ENCODE measurements around the gene IFNA1.
A peak's percentile ranks its signal among the peaks of the same experiment; 100 is the strongest.
"Not testable (repeated sequence)": the region's sequence is repeated elsewhere in the genome, so short reads cannot be mapped to it uniquely, and the experiment has no call there.

Gene IFNA1

GRCh38 chr9:21428235-21428634 lies 12.0 kb upstream of the IFNA1 start:
- H3K27me3 Mint-ChIP-seq: peaks cover 28% of the 10 kb centered on the region
- no peak overlapping the region for H3K27ac Mint-ChIP-seq
- no peak for DNase-seq
- H3K4me3 Mint-ChIP-seq: no peak overlapping the region
- H3K36me3 Mint-ChIP-seq (ENCODE audit: low read depth): no peaks in the 10 kb centered on the region
- no peaks in the 10 kb centered on the region for H3K4me1 Mint-ChIP-seq (ENCODE audit: low read depth)
- H3K9me3 Mint-ChIP-seq: no peaks in the 10 kb centered on the region

GRCh38 chr9:21429191-21429590 lies 11.0 kb upstream of the IFNA1 start:
- no peaks in the 10 kb centered on the region for H3K4me1 Mint-ChIP-seq (ENCODE audit: low read depth)
- H3K27me3 Mint-ChIP-seq: peaks cover 35% of the 10 kb centered on the region
- no peak overlapping the region for H3K27ac Mint-ChIP-seq
- no peaks in the 10 kb centered on the region for H3K9me3 Mint-ChIP-seq
- DNase-seq: no peak
- H3K36me3 Mint-ChIP-seq (ENCODE audit: low read depth): no peaks in the 10 kb centered on the region
- no peak overlapping the region for H3K4me3 Mint-ChIP-seq

- Mint-ChIP-seq H3K27ac (no peak overlapping the region), H3K4me3 (no peak overlapping the region), H3K27me3 (peaks cover 35% of the 10 kb centered on the region), H3K4me1 (ENCODE audit: low read depth) (no peaks in the 10 kb centered on the region), H3K36me3 (ENCODE audit: low read depth) (no peaks in the 10 kb centered on the region), H3K9me3 (no peaks in the 10 kb centered on the region)
- no peak for DNase-seq
Observed at GRCh38 chr9:21432672-21433425, 7.4 kb upstream of the IFNA1 start.

DNA sequence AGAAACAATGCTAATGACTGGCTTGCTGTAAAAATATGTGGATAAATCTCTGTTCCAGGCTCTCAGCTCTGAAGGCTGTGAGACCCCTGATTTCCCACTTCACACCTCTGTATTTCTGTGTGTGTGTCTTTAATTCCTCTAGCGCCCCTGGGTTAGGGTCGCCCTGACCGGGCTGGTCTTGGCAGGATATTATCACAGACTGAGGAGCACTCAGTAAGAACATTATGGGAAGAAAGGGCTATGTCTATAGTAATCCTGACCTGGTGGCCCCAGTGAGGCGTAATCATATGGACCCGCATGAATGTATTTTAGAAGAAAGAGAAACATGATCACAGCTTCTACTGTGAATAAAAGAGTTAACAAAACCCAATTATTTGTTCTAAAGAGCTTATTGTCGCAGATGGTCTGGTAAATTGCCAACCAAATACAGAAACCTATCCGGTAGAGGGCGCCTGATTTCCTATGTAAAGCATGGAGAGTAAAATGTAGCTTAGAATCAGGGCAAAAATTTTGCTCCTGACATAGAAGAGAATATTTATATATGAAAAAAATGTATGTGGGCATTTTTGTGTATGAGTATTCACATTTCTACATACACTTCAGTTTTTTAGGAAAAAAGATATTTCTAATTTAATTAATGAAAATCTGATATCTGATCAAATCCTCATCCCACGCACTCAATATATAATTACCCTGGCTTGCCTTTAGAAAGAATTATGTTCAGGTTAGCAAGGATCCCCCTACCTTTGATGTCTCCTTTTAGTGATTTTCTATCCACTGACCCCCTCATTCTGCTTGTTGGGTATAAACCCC lies 5.8 kb upstream of the IFNA1 start:
- H3K4me1 Mint-ChIP-seq (ENCODE audit: low read depth): no peaks in the 10 kb centered on the region
- H3K36me3 Mint-ChIP-seq (ENCODE audit: low read depth): no peaks in the 10 kb centered on the region
- no peak for DNase-seq
- no peaks in the 10 kb centered on the region for H3K9me3 Mint-ChIP-seq
- H3K4me3 Mint-ChIP-seq: no peak overlapping the region
- no peak overlapping the region for H3K27ac Mint-ChIP-seq
- H3K27me3 Mint-ChIP-seq: peaks cover 33% of the 10 kb centered on the region

- not testable (repeated sequence) for H3K4me1 Mint-ChIP-seq (ENCODE audit: low read depth); H3K27ac Mint-ChIP-seq; H3K36me3 Mint-ChIP-seq (ENCODE audit: low read depth); H3K4me3 Mint-ChIP-seq; H3K9me3 Mint-ChIP-seq; DNase-seq
- H3K27me3 Mint-ChIP-seq: peaks cover 31% of the 10 kb centered on the region
Observed at GRCh38 chr9:21435015-21435383, 5.2 kb upstream of the IFNA1 start.

DNA sequence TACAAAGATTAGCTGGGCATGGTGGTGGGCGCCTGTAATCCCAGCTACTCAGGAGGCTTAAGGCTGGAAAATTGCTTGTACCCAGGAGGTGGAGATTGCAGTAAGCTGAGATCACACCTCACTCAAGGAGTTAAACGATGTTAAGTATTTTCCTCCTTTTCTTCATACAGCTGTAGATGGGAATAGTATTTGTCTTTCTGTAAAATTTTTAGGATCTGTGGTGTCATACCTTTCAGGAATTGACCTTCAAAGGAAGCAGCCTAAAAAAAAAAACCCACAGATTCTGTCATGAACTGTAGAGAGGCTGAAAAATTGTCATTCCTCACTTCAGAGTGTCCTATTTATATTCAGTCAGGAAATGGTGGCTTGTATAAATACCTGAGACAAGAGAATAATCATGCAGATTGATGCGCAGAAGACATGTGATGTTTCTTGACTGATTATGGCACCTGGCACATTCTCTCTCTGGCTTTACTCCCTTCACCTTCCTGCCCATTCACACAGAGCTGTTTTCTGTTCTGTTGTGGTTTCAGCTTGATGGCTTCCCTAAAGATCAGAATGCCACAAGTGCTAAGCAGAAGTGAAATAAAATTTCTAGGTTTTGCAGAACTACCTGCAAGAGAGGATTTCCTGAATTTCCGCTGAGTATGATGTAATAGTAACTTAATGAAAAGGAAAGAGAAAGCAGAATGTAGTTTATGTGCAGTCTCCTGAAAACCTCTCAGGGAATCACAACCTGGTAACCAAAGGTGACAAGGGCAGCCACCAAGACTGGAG lies 3.8 kb downstream of the IFNA1 start:
- Mint-ChIP-seq H3K9me3 (no peaks in the 10 kb centered on the region), H3K36me3 (ENCODE audit: low read depth) (no peaks in the 10 kb centered on the region), H3K27me3 (no peaks in the 10 kb centered on the region), H3K4me1 (ENCODE audit: low read depth) (peaks cover 12% of the 10 kb centered on the region), H3K4me3 (peak overlapping the region; percentile 15), H3K27ac (no peak overlapping the region)
- DNase-seq: no peak

DNA sequence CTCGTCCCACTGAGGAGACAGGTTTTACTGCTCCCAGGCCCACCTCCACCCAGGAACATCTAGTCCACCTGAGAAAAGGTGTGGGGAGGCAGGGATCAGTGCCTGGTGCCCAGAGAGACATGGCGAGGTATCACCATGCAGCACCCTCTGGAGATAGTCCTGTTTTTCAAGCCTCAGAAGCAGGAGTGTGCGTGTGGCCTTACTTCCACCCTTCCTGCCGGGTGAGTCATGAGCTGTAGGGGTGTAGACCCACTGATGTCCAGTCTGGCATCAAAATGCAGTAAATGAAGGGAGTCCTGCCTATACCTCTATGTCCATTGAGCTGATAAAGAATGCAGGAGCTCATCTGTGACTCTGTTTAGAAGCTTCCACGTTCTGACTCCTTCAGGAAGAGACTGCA lies 9.1 kb downstream of the IFNA1 start:
- not testable (repeated sequence) for H3K27ac Mint-ChIP-seq; H3K9me3 Mint-ChIP-seq; H3K36me3 Mint-ChIP-seq (ENCODE audit: low read depth); H3K4me3 Mint-ChIP-seq; DNase-seq; H3K27me3 Mint-ChIP-seq; H3K4me1 Mint-ChIP-seq (ENCODE audit: low read depth)

- Mint-ChIP-seq H3K27ac (no peak overlapping the region), H3K27me3 (no peaks in the 10 kb centered on the region), H3K4me1 (ENCODE audit: low read depth) (no peaks in the 10 kb centered on the region), H3K36me3 (ENCODE audit: low read depth) (no peaks in the 10 kb centered on the region), H3K4me3 (no peak overlapping the region), H3K9me3 (no peaks in the 10 kb centered on the region)
- DNase-seq: no peak
Observed at GRCh38 chr9:21450733-21451394, 10.6 kb downstream of the IFNA1 start.

DNA sequence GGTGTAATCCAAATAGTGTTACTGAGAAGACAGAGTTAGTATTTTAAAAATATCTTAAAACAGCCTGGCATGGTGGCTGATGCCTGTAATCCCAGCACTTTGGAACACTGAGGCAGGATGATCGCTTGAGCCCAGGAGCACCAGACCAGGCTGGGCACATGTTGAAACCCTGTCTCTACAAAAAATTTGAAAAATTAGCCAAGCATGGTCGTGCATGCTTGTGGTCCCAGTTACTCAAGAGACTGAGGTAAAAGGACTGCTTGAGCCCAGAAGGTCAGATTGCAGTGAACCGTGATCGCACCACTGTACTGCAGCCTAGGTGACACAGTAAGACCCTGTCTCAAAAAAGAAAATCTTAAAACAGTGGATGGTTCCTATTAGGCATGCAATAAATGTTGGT lies 12.4 kb downstream of the IFNA1 start:
- Mint-ChIP-seq H3K27ac (no peak overlapping the region), H3K9me3 (no peaks in the 10 kb centered on the region), H3K36me3 (ENCODE audit: low read depth) (no peaks in the 10 kb centered on the region), H3K27me3 (peaks cover 4% of the 10 kb centered on the region), H3K4me1 (ENCODE audit: low read depth) (no peaks in the 10 kb centered on the region), H3K4me3 (no peak overlapping the region)
- DNase-seq: no peak

DNA sequence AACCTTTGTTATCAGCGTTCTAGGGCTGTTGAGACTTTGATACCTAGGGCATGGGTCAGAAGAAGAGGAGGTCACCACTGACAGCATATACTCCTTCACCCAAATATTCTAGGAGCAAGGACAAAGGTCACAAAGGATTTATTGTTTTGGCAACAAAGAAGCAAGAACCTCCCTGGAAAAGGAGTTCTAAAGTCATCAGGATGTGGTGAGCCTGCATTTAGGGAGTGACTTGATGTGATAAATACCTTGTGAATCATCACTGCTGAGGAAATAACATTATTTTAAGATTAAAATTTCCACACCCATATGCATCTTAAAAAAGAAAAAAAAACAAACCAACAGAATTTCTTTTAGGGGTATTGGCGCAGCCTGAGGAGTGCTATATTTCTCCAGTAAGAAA lies 13.9 kb downstream of the IFNA1 start:
- no peak overlapping the region for H3K27ac Mint-ChIP-seq
- DNase-seq: no peak
- H3K36me3 Mint-ChIP-seq (ENCODE audit: low read depth): no peaks in the 10 kb centered on the region
- peaks cover 6% of the 10 kb centered on the region for H3K27me3 Mint-ChIP-seq
- H3K4me3 Mint-ChIP-seq: no peak overlapping the region
- no peaks in the 10 kb centered on the region for H3K9me3 Mint-ChIP-seq
- H3K4me1 Mint-ChIP-seq (ENCODE audit: low read depth): no peaks in the 10 kb centered on the region

GRCh38 chr9:21455320-21455719 lies 15.1 kb downstream of the IFNA1 start:
- Mint-ChIP-seq H3K9me3 (no peaks in the 10 kb centered on the region), H3K4me3 (no peak overlapping the region), H3K27me3 (peaks cover 6% of the 10 kb centered on the region), H3K4me1 (ENCODE audit: low read depth) (no peaks in the 10 kb centered on the region), H3K27ac (no peak overlapping the region), H3K36me3 (ENCODE audit: low read depth) (no peaks in the 10 kb centered on the region)
- DNase-seq: no peak

DNA sequence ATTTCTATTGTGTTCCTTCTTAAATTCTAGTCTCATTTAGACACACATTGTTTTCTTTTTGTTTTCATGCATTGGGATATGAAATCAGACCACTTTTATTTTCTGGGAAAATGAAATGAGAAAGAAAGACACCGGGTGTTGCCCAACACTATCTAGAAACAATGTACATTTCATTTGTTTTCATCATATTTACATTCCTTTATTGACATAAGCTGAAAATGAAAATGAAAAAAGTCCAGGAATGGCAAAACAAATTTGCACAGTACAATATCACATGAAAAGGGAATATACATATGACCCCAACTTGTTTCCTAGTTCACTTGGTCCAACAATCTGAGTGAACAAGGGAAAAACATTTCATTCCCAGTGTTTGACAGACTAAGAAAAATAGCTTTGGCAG lies 21.1 kb downstream of the IFNA1 start:
- H3K9me3 Mint-ChIP-seq: peaks cover 2% of the 10 kb centered on the region

DNA sequence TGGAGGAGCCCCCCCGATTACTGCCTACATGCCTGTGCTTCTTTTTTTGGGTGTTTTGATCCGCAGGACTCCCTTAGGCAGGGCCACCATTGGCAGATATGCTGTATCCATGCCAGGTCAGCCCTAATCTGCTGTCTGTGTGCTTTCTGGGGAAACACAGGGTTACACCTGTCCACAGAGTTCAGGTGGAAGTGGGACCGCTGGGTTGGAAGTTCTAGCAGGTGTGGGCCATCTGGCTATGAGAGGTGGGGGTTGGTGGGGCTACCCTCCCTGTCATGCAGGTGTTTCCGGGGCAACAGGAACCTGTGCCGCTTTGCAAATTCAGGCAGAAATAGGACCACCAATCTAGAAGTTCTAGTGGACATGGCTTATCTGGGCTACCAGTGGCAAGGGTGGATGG lies 24.9 kb downstream of the IFNA1 start:
- Mint-ChIP-seq H3K4me1 (ENCODE audit: low read depth) (peaks cover 1% of the 10 kb centered on the region), H3K9me3 (peaks cover 2% of the 10 kb centered on the region), H3K4me3 (no peak overlapping the region), H3K27ac (no peak overlapping the region), H3K36me3 (ENCODE audit: low read depth) (no peaks in the 10 kb centered on the region), H3K27me3 (no peaks in the 10 kb centered on the region)
- no peak for DNase-seq

More for the DNA sequence above, 21.1 kb downstream of the IFNA1 start:
- Mint-ChIP-seq H3K27ac (no peak overlapping the region), H3K27me3 (peaks cover 6% of the 10 kb centered on the region), H3K4me1 (ENCODE audit: low read depth) (peaks cover 1% of the 10 kb centered on the region), H3K4me3 (no peak overlapping the region), H3K36me3 (ENCODE audit: low read depth) (no peaks in the 10 kb centered on the region)
- no peak for DNase-seq

DNA sequence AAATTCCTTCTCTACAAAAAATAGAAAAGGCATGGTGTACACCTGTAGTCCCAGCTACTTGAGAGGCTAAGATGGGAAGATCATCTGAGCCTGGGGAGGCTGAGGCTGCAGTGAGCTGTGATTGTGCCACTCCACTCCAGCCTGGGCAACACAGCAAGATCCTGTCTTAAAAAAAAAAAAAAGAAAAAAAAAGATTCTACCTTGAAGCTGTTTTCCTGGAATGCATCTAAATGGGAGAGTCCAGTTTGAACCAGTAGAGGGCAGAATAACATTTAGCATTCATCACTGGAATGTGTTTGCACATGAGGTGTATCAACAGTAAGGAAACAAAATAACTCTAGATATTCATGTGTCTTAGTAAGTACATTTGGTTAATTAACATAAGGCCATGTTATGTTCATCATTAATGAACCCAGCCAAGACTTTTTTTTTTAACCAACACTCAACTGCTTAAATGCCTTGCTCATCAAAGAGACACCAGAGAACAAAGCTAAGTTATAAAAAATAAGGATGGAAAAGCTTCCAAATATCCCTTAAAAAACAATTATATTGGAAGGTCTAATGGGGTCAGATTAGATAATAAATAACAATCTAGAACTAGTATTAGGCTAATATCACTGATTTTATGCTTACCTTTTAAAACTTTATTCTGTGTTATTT lies 25.8 kb downstream of the IFNA1 start:
- H3K9me3 Mint-ChIP-seq: peaks cover 2% of the 10 kb centered on the region
- peaks cover 1% of the 10 kb centered on the region for H3K4me1 Mint-ChIP-seq (ENCODE audit: low read depth)
- H3K27ac Mint-ChIP-seq: no peak overlapping the region
- H3K4me3 Mint-ChIP-seq: no peak overlapping the region
- no peaks in the 10 kb centered on the region for H3K36me3 Mint-ChIP-seq (ENCODE audit: low read depth)
- H3K27me3 Mint-ChIP-seq: no peaks in the 10 kb centered on the region
- peak; percentile 34 for DNase-seq
